B cell (primary cell): ENCODE data around the gene RHOBTB1. TPM values are rescaled to one million over a fixed set of nuclear protein-coding genes. Genes with fewer than 3 reads are reported as not detected.

Source experiments
- ATAC-seq: fragments of 200-7000 bp; cut with Tn5 transposase; one replicate; pipeline ENCODE4 v1.10.0; 2021; ENCODE audit warnings: low read depth, mild to moderate bottlenecking, moderate number of reproducible peaks, moderate library complexity
- CTCF ChIA-PET: fragments of 350-600 bp; sonication (Branson Sonifier 250); formaldehyde crosslinking; loops from one replicate; lab custom pipeline; 2021; ENCODE audit warnings: antibody characterized with exemption, inconsistent platforms; lab: Charles Lee
- POLR2A ChIA-PET: fragments of 350-600 bp; sonication (Branson Sonifier 250); formaldehyde crosslinking; loops from one replicate; lab custom pipeline; 2021; ENCODE audit warnings: antibody characterized with exemption; lab: Charles Lee
- DNase-seq: peaks from one replicate; pipeline ENCODE4 v3.0.0; 2013
- H2AFZ ChIP-seq: 2 replicates; pipeline ENCODE4 v1.6.1; 2012; ENCODE audit warnings: mild to moderate bottlenecking, low read depth, low read length; ENCODE audit not compliant: insufficient read depth, poor library complexity, severe bottlenecking
- H3K27ac ChIP-seq, 2 donors: 1 replicate in 1 of 2; 2 replicates in 1 of 2; pipeline ENCODE4 v1.5.1; 2012 to 2013; ENCODE audit warnings: low read length in 2 of 2, mild to moderate bottlenecking in 2 of 2, moderate library complexity in 1 of 2
- H3K27me3 ChIP-seq, 4 experiments: fragments of 200-600 bp in 1 of 4; sonication (generic) in 1 of 4; replicated peaks in 1 of 4; 1 replicate in 2 of 4; 2 replicates in 2 of 4; pipeline versions ENCODE4 v1.6.1 to v1.7.0; 2013 to 2016; ENCODE audit warnings: low read length in 3 of 4, mild to moderate bottlenecking in 2 of 4, mixed read lengths in 1 of 4, moderate library complexity in 1 of 4; ENCODE audit not compliant: insufficient read depth in 4 of 4, control insufficient read depth in 3 of 4; ENCODE audit errors: control extremely low read depth in 1 of 4
- H3K36me3 ChIP-seq, 2 experiments: replicated peaks in 1 of 2; 1 replicate in 1 of 2; 2 replicates in 1 of 2; pipeline versions ENCODE4 v1.6.1 to v1.7.1; 2013; ENCODE audit warnings: low read length in 1 of 2; ENCODE audit not compliant: insufficient read depth in 2 of 2, control insufficient read depth in 1 of 2; ENCODE audit errors: control extremely low read depth in 1 of 2, extremely low read depth in 1 of 2
- H3K4me1 ChIP-seq, 2 donors: fragments of 200-600 bp in 1 of 2; sonication (generic) in 1 of 2; 1 replicate in 1 of 2; 2 replicates in 1 of 2; pipeline versions ENCODE4 v1.5.1 to v1.6.1; 2013 to 2017; ENCODE audit warnings: low read length in 2 of 2; ENCODE audit not compliant: control insufficient read depth in 2 of 2, insufficient read depth in 2 of 2
- H3K4me2 ChIP-seq: replicated peaks from 2 replicates; pipeline ENCODE3; 2012; ENCODE audit warnings: mild to moderate bottlenecking, low read depth, low read length; ENCODE audit not compliant: poor library complexity, severe bottlenecking
- H3K4me3 ChIP-seq, 5 experiments: fragments of 200-600 bp in 1 of 5; sonication (generic) in 1 of 5; 1 replicate in 3 of 5; 2 replicates in 2 of 5; pipeline versions ENCODE4 v1.5.1 to v1.7.0; 2011 to 2016; ENCODE audit warnings: low read length in 4 of 5, mild to moderate bottlenecking in 4 of 5, low read depth in 2 of 5, control low read depth in 1 of 5, moderate library complexity in 1 of 5; ENCODE audit not compliant: insufficient read depth in 1 of 5; ENCODE audit errors: control extremely low read depth in 1 of 5, extremely low read depth in 1 of 5
- H3K79me2 ChIP-seq: fragments of 200-600 bp; sonication (generic); one replicate; pipeline ENCODE4 v1.6.0; 2016; ENCODE audit warnings: low read length; ENCODE audit not compliant: control insufficient read depth, insufficient read depth
- H3K9ac ChIP-seq: fragments of 200-600 bp; sonication (generic); 2 replicates; pipeline ENCODE4 v1.6.1; 2017; ENCODE audit warnings: mild to moderate bottlenecking, low read length, moderate library complexity
- H3K9me3 ChIP-seq, 3 donors: one replicate each; pipeline versions ENCODE4 v1.6.1 to v1.7.1; 2013; ENCODE audit warnings: low read length in 2 of 3; ENCODE audit not compliant: control insufficient read depth in 2 of 3, insufficient read depth in 1 of 3; ENCODE audit errors: control extremely low read depth in 1 of 3
- H4K20me1 ChIP-seq: 2 replicates; pipeline ENCODE4 v1.6.0; 2012; ENCODE audit warnings: mild to moderate bottlenecking, low read length; ENCODE audit not compliant: insufficient read depth, control insufficient read depth, poor library complexity, severe bottlenecking
- H3K27ac Mint-ChIP-seq: one replicate; pipeline ENCODE4 v1.8.0; 2021; ENCODE audit warnings: mixed read lengths
- H3K27me3 Mint-ChIP-seq: one replicate; pipeline ENCODE4 v1.8.0; 2021; ENCODE audit warnings: mixed read lengths
- H3K4me1 Mint-ChIP-seq: one replicate; pipeline ENCODE4 v1.8.0; 2021; ENCODE audit warnings: mixed read lengths
- H3K4me3 Mint-ChIP-seq: one replicate; pipeline ENCODE4 v1.8.0; 2021; ENCODE audit warnings: mixed read lengths
- H3K9me3 Mint-ChIP-seq: one replicate; pipeline ENCODE4 v1.8.0; 2022; ENCODE audit warnings: mixed read lengths; ENCODE audit not compliant: insufficient read depth
- CTCF ChIP-seq: fragments of 200-600 bp; IDR thresholded peaks from one replicate; pipeline ENCODE4 v1.8.0; 2022; ENCODE audit warnings: antibody characterized with exemption, mild to moderate bottlenecking
- EZH2 ChIP-seq: IDR thresholded peaks from 2 replicates; pipeline ENCODE4 v1.6.1; 2012; ENCODE audit warnings: borderline replicate concordance, low read depth, mild to moderate bottlenecking, moderate library complexity, low read length; ENCODE audit not compliant: insufficient read depth, poor library complexity, severe bottlenecking
- WGBS: methylation state at CpG from one replicate; pipeline ENCODE4 v1.1.5; 2013; ENCODE audit warnings: missing lambda C conversion rate; ENCODE audit not compliant: insufficient coverage; 5-methylcytosine and 5-hydroxymethylcytosine counted together
- intact Hi-C: fragments of 100-400 bp; cut with micrococcal nuclease; formaldehyde crosslinking; loops from one replicate; pipeline ENCODE4 v1.10.0; 2022
- polyA plus RNA-seq: library from polyadenylated mRNA; depleted of rRNA; stranded (reverse); fragments of >200 nt; gene quantifications from 2 replicates; pipeline ENCODE4 v1.2.3, GENCODE V29; 2012
- total RNA-seq, 2 donors: library from RNA; stranded (reverse); fragments of 120-200 nt in 1 of 2; gene quantifications; 1 replicate in 1 of 2; 2 replicates in 1 of 2; pipeline versions ENCODE4 v1.2.3 to v1.2.4, GENCODE V29; 2013 to 2022

The RHOBTB1 gene
- total and polyA plus RNA-seq, 2 donors (not counting 1 experiment from before 2014, with no cell fraction given), result 0.07 to 0.60 TPM

DNA sequence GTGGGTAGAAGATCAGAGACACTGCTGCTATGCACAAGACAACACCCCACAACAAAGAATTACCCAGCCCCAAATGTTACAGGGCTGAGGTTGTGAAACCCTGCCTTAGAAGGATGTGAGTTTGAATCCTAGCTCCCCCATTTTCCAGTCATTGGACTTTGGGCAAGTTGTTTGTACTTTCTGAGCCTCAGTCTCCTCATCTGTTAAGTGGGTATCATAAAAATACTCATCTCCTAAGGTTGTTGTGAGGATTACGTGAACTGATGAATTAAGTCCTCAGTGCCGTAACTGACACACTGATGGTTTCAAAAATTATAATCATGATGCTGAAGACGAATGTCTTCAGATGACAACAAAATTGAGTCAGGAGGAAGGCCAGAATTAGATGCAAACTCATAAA, 30.3 kb downstream of the RHOBTB1 start:
- Histone ChIP-seq H3K9ac (no peak overlapping the region), H3K4me3 (no peak overlapping the region), H4K20me1 (no peaks in the 10 kb centered on the region), H3K9me3 (peaks cover 0 to 2% (median 0%) of the 10 kb centered on the region in 3 donors), H3K79me2 (no peaks in the 10 kb centered on the region), H2AFZ (no peak overlapping the region), H3K27me3 (no peaks in the 10 kb centered on the region), H3K4me1 (peaks cover 14% of the 10 kb centered on the region in 2 donors), H3K27ac (no peak overlapping the region), H3K4me2 (no peak overlapping the region), H3K36me3 (no peaks in the 10 kb centered on the region)
- ChIA-PET POLR2A (no interaction called here), CTCF (no interaction called here)
- Mint-ChIP-seq H3K9me3 (peaks cover 3% of the 10 kb centered on the region), H3K27ac (no peak overlapping the region), H3K4me1 (peaks cover 14% of the 10 kb centered on the region), H3K4me3 (no peak overlapping the region), H3K27me3 (peaks cover 18% of the 10 kb centered on the region)
- TF ChIP-seq CTCF (no peak), EZH2 (no peak)
- intact Hi-C loops, result no loop called here
- DNase-seq, result no peak
- WGBS, result no CpG with 5 or more reads among the region's 3 CpGs
- ATAC-seq, result no peak

- H3K27ac ChIP-seq, result no peak overlapping the region
- H3K9ac ChIP-seq, result no peak overlapping the region
- H2AFZ ChIP-seq, result no peak overlapping the region
- H3K9me3 ChIP-seq, result peaks cover 0 to 2% (median 0%) of the 10 kb centered on the region in 3 donors
- Mint-ChIP-seq H3K4me1 (peaks cover 14% of the 10 kb centered on the region), H3K4me3 (no peak overlapping the region), H3K27ac (no peak overlapping the region), H3K27me3 (peaks cover 15% of the 10 kb centered on the region), H3K9me3 (peaks cover 3% of the 10 kb centered on the region)
- no peak overlapping the region for H3K4me3 ChIP-seq
- no peak for DNase-seq
- 93% methylated on average over 3 of the region's 4 CpGs for WGBS
- no peaks in the 10 kb centered on the region for H3K36me3 ChIP-seq
- no peaks in the 10 kb centered on the region for H4K20me1 ChIP-seq
- TF ChIP-seq CTCF (no peak), EZH2 (no peak)
- peaks cover 14% of the 10 kb centered on the region in 2 donors for H3K4me1 ChIP-seq
- intact Hi-C loops, result no loop called here
- no peaks in the 10 kb centered on the region for H3K27me3 ChIP-seq
- no peaks in the 10 kb centered on the region for H3K79me2 ChIP-seq
- CTCF ChIA-PET, result no interaction called here
- H3K4me2 ChIP-seq, result no peak overlapping the region
- POLR2A ChIA-PET, result no interaction called here
- ATAC-seq, result no peak
Observed at GRCh38 chr10:60913071-60913470, 30.9 kb downstream of the RHOBTB1 start.
